Activated CD8-positive, alpha-beta memory T cell treated with anti-CD3 and anti-CD28 coated beads, Interleukin-2, amount 10 ng/mL, durations not matched to agents 7 days and 5 days (primary cell): ENCODE data around the gene TMEM53. TPM values are rescaled to one million over a fixed set of nuclear protein-coding genes. Genes with fewer than 3 reads are reported as not detected.

Source experiments
- ATAC-seq: fragments of 150-1000 bp; cut with Tn5 transposase; one replicate; pipeline ENCODE4 v1.10.0; 2021; ENCODE audit warnings: moderate library complexity
- CTCF ChIA-PET: fragments of 350-600 bp; sonication (Branson Sonifier 250); formaldehyde crosslinking; loops from one replicate; lab custom pipeline; 2021; ENCODE audit warnings: antibody characterized with exemption; lab: Charles Lee
- DNase-seq: peaks from one replicate; pipeline ENCODE4 v3.0.0-alpha.2; 2020
- H3K27ac Mint-ChIP-seq: one replicate; pipeline ENCODE4 v1.8.0; 2021; ENCODE audit warnings: mild to moderate bottlenecking, mixed read lengths
- H3K27me3 Mint-ChIP-seq: one replicate; pipeline ENCODE4 v1.8.0; 2021; ENCODE audit warnings: mixed read lengths
- H3K36me3 Mint-ChIP-seq: one replicate; pipeline ENCODE4 v1.8.0; 2021; ENCODE audit warnings: mild to moderate bottlenecking, mixed read lengths
- H3K4me1 Mint-ChIP-seq: one replicate; pipeline ENCODE4 v1.8.0; 2021; ENCODE audit warnings: mixed read lengths
- H3K4me3 Mint-ChIP-seq: one replicate; pipeline ENCODE4 v1.8.0; 2021; ENCODE audit warnings: mild to moderate bottlenecking, moderate library complexity, mixed read lengths
- H3K9me3 Mint-ChIP-seq: one replicate; pipeline ENCODE4 v1.8.0; 2022; ENCODE audit warnings: low read depth, mixed read lengths
- total RNA-seq, 2 experiments: library from RNA; stranded (reverse); gene quantifications; one replicate each; pipeline ENCODE4 v1.2.3, GENCODE V29; 2021

TMEM53 gene
- total RNA-seq, 2 experiments from 2014 or later: 3.6 to 3.7 TPM

GRCh38 chr1:44606701-44607281 lies 67.5 kb downstream of the TMEM53 start:
- no peaks in the 10 kb centered on the region for H3K36me3 Mint-ChIP-seq
- H3K4me3 Mint-ChIP-seq: no peak overlapping the region
- no peak overlapping the region for H3K27ac Mint-ChIP-seq
- CTCF ChIA-PET: interaction anchor here (1.4 kb wide), 1 partner anchor 12 kb away, joined by 4 read pairs; no protein-coding TSS in a partner anchor
- no peaks in the 10 kb centered on the region for H3K9me3 Mint-ChIP-seq
- peaks cover 6% of the 10 kb centered on the region for H3K27me3 Mint-ChIP-seq
- ATAC-seq (no peak), DNase-seq (no peak)
- H3K4me1 Mint-ChIP-seq: no peaks in the 10 kb centered on the region

- CTCF ChIA-PET: interaction anchor here (1.4 kb wide), 1 partner anchor 11 kb away, joined by 4 read pairs; no protein-coding TSS in a partner anchor
- H3K27ac Mint-ChIP-seq: no peak overlapping the region
Observed at GRCh38 chr1:44605914-44606615, 68.2 kb downstream of the TMEM53 start.

GRCh38 chr1:44604157-44604955 lies 69.9 kb downstream of the TMEM53 start:
- Mint-ChIP-seq H3K36me3 (no peaks in the 10 kb centered on the region), H3K27me3 (peaks cover 6% of the 10 kb centered on the region), H3K9me3 (no peaks in the 10 kb centered on the region), H3K4me1 (no peaks in the 10 kb centered on the region), H3K27ac (no peak overlapping the region), H3K4me3 (no peak overlapping the region)
- DNase-seq (no peak), ATAC-seq (no peak)
- CTCF ChIA-PET: interaction anchor here (0.7 kb wide), 1 partner anchor 229 kb away, joined by 3 read pairs; no protein-coding TSS in a partner anchor

More at GRCh38 chr1:44605914-44606615, 68.2 kb downstream of the TMEM53 start:
- no peaks in the 10 kb centered on the region for H3K9me3 Mint-ChIP-seq
- DNase-seq (no peak), ATAC-seq (no peak)
- peaks cover 6% of the 10 kb centered on the region for H3K27me3 Mint-ChIP-seq
- H3K4me1 Mint-ChIP-seq: no peaks in the 10 kb centered on the region
- H3K4me3 Mint-ChIP-seq: no peak overlapping the region
- no peaks in the 10 kb centered on the region for H3K36me3 Mint-ChIP-seq

GRCh38 chr1:44603718-44604117 lies 70.6 kb downstream of the TMEM53 start:
- CTCF ChIA-PET: interaction anchor here (0.7 kb wide), 1 partner anchor 228 kb away, joined by 3 read pairs; no protein-coding TSS in a partner anchor
- no peak for ATAC-seq
- peaks cover 6% of the 10 kb centered on the region for H3K27me3 Mint-ChIP-seq
- H3K4me3 Mint-ChIP-seq: no peak overlapping the region
- H3K9me3 Mint-ChIP-seq: no peaks in the 10 kb centered on the region
- H3K4me1 Mint-ChIP-seq: no peaks in the 10 kb centered on the region
- no peak overlapping the region for H3K27ac Mint-ChIP-seq
- H3K36me3 Mint-ChIP-seq: no peaks in the 10 kb centered on the region
- DNase-seq: no peak

Other genes with a start within 250 kb of the TMEM53 start
- gene ARMH1, start 233 bp upstream of the TMEM53 start, total RNA-seq: 10 to 100 TPM; 17.0 to 17.2 TPM
- gene RNU5D-1, start 56.7 kb upstream of the TMEM53 start, total RNA-seq: not detected
- gene KIF2C, start 65.4 kb upstream of the TMEM53 start, total RNA-seq: 100 to 1,000 TPM; 102 to 107 TPM
- 1,000 to 10,000 TPM; 1,353 to 1,538 TPM for gene RPS8, start 101.1 kb upstream of the TMEM53 start, total RNA-seq
- under 1 TPM; 0.73 to 0.79 TPM for gene BEST4, start 113.7 kb upstream of the TMEM53 start, total RNA-seq
- gene PLK3, start 125.9 kb upstream of the TMEM53 start, total RNA-seq: 10 to 100 TPM; 43.1 to 48.9 TPM
- 1 to 10 TPM in 1 of 2 experiments, under 1 TPM in 1; 0.40 to 1.3 TPM for gene DYNLT4, start 132.9 kb upstream of the TMEM53 start, total RNA-seq
- 1 to 10 TPM; 3.7 to 4.5 TPM for gene BTBD19, start 134.0 kb upstream of the TMEM53 start, total RNA-seq
- gene PTCH2, start 168.8 kb upstream of the TMEM53 start, total RNA-seq: 1 to 10 TPM in 1 of 2 experiments, under 1 TPM in 1; 0.82 to 3.6 TPM